Sigmoid colon (tissue), 7 donors: ENCODE measurements around the gene MRPS33. TPM values are rescaled to one million over a fixed set of nuclear protein-coding genes. Genes with fewer than 3 reads are reported as not detected.

Experiments
- DNase-seq: peaks from one replicate; pipeline ENCODE4 v3.0.0-alpha.2; 2019
- H3K27ac ChIP-seq, 4 donors: fragments of 200-600 bp; sonication (generic); one replicate each; pipeline ENCODE4 v1.5.1; 2016 to 2019; ENCODE audit warnings: mild to moderate bottlenecking in 1 of 4
- H3K27me3 ChIP-seq, 3 donors: fragments of 200-600 bp; sonication (generic); one replicate each; pipeline ENCODE4 v1.5.1; 2019; ENCODE audit warnings: mild to moderate bottlenecking in 1 of 3
- H3K36me3 ChIP-seq, 4 donors: fragments of 200-600 bp; sonication (generic); one replicate each; pipeline ENCODE4 v1.5.1; 2016 to 2019
- H3K4me1 ChIP-seq, 4 donors: fragments of 200-600 bp; sonication (generic); one replicate each; pipeline ENCODE4 v1.5.1; 2017 to 2019
- H3K4me3 ChIP-seq, 4 donors: fragments of 200-600 bp; sonication (generic); one replicate each; pipeline ENCODE4 v1.5.1; 2017 to 2019; ENCODE audit warnings: mild to moderate bottlenecking in 2 of 4, moderate library complexity in 1 of 4
- H3K9me3 ChIP-seq, 4 donors: fragments of 200-600 bp in 3 of 4; sonication (generic) in 3 of 4; one replicate each; pipeline versions ENCODE4 v1.5.1 to v1.6.1; 2013 to 2019
- CTCF ChIP-seq, 4 experiments: fragments of 450-650 bp in 3 of 4; fragments of 200-600 bp in 1 of 4; IDR thresholded peaks; one replicate each; pipeline ENCODE4 v1.5.1; 2016 to 2019; ENCODE audit warnings: antibody characterized with exemption in 4 of 4, mild to moderate bottlenecking in 3 of 4, moderate library complexity in 2 of 4
- EP300 ChIP-seq, 4 donors: sonication (generic); formaldehyde crosslinking; IDR thresholded peaks; one replicate each; pipeline ENCODE4 v1.6.1; 2017; ENCODE audit warnings: antibody characterized with exemption in 4 of 4
- POLR2A ChIP-seq, 2 donors: fragments of 450-650 bp; IDR thresholded peaks; one replicate each; pipeline ENCODE4 v1.6.1; 2016; ENCODE audit warnings: antibody characterized with exemption in 2 of 2, mild to moderate bottlenecking in 2 of 2, moderate library complexity in 2 of 2
- POLR2AphosphoS5 ChIP-seq, 4 donors: sonication (generic); formaldehyde crosslinking; IDR thresholded peaks; one replicate each; pipeline ENCODE4 v1.6.1; 2017; ENCODE audit warnings: antibody characterized with exemption in 4 of 4
- WGBS, 2 donors: extraction: QIAGEN DNeasy Blood & Tissue Kit; methylation state at CpG; one replicate each; pipeline ENCODE4 v1.1.7; 2013; 5-methylcytosine and 5-hydroxymethylcytosine counted together
- intact Hi-C: fragments of 100-400 bp; cut with DNase I; formaldehyde crosslinking; loops from one replicate; pipeline ENCODE4 v1.15.1; 2023
- polyA plus RNA-seq, 3 donors: library from polyadenylated mRNA; stranded (reverse); fragments of 200-250 nt; gene quantifications; one replicate each; pipeline ENCODE4 v1.2.3, GENCODE V29; 2013
- total RNA-seq, 4 donors: library from RNA; depleted of rRNA; stranded (reverse); fragments of >200 nt; gene quantifications; one replicate each; pipeline ENCODE4 v1.1.0, GENCODE V29; 2016
- donor health status: healthy with polysubstance abuse.
- donor health status: Bipolar disorder and iron deficiency.
- donor health status: healthy.

MRPS33 gene
- total and polyA plus RNA-seq, 7 donors: 14.7 to 150 (median 32.7) TPM

GRCh38 chr7:140977741-140978140 lies 37.0 kb downstream of the MRPS33 start:
- no peak for DNase-seq
- Histone ChIP-seq H3K4me3 (no peak overlapping the region), H3K27ac (no peak overlapping the region), H3K9me3 (no peaks in the 10 kb centered on the region), H3K27me3 (no peaks in the 10 kb centered on the region), H3K36me3 (no peaks in the 10 kb centered on the region), H3K4me1 (no peaks in the 10 kb centered on the region)
- WGBS, 2 donors: 76 to 80% methylated on average over 1 of the region's 1 CpG
- no peak for TF ChIP-seq POLR2A (IDR thresholded peaks at IDR 0.05)
- no peak for TF ChIP-seq POLR2AphosphoS5 (IDR thresholded peaks at IDR 0.05)
- no peak for TF ChIP-seq CTCF (IDR thresholded peaks at IDR 0.05)
- no peak for TF ChIP-seq EP300 (IDR thresholded peaks at IDR 0.05)
- intact Hi-C loops: no loop called here

DNA sequence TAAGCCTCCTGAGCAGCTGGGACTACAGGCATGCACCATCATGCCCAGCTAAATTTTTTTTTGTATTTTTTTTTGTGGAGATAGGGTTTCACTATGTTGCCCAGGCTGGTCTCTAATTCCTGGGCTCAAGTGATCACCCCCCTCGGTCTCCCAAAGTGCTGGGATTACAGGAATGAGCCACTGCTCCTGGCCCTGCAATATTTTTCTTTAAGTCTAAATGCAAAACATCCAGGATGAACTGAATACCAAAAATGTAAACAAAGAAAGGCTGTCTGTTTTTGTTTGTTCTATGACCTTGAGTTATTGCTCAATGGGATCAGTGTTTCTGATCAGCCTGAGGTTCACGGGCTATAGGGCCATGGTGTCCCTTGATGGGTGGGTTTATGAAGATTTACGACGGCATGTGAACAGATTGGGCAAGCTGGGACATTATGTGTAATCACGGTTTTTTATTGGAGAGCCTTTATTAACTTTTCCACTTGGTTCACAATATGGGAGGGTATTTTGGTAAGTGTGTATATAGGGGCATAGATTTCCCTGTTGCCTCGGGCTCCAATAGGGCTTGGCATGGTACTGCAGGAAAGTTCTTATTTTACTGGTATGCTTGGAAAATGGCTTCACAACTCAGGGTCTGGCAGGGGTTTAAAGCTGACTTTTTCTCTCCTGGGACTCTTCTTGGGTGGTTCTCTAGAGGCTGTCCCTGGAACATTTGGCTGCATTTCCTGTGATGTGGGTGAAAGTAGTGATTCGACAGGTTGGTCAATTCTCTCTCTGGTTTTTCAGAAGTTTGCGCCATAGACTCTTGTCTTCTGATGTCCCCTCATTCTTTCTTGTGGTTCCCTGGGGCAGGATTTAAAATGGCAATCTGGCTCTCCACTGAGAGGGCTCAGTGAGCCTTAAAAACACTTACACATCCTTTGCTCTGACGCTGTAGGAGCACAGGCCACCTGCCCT lies 41.6 kb downstream of the MRPS33 start:
- H3K27ac ChIP-seq: no peak overlapping the region
- H3K27me3 ChIP-seq: no peaks in the 10 kb centered on the region
- no peaks in the 10 kb centered on the region for H3K4me1 ChIP-seq
- TF ChIP-seq POLR2A (IDR thresholded peaks at IDR 0.05) (no peak), POLR2AphosphoS5 (IDR thresholded peaks at IDR 0.05) (no peak), CTCF (IDR thresholded peaks at IDR 0.05) (no peak), EP300 (IDR thresholded peaks at IDR 0.05) (no peak)
- intact Hi-C loops: no loop called here
- DNase-seq: no peak
- H3K36me3 ChIP-seq: no peaks in the 10 kb centered on the region
- whole genome bisulfite sequencing, 2 donors: 47 to 70% methylated on average over 9 of the region's 9 CpGs
- no peak overlapping the region for H3K4me3 ChIP-seq
- no peaks in the 10 kb centered on the region for H3K9me3 ChIP-seq

- H3K27ac ChIP-seq: no peak overlapping the region
- no peak for TF ChIP-seq EP300 (IDR thresholded peaks at IDR 0.05)
- no peak for TF ChIP-seq POLR2A (IDR thresholded peaks at IDR 0.05)
- TF ChIP-seq POLR2AphosphoS5 (IDR thresholded peaks at IDR 0.05): no peak
- H3K4me3 ChIP-seq: no peak overlapping the region
- intact Hi-C loops: no loop called here
- H3K9me3 ChIP-seq: no peaks in the 10 kb centered on the region
- no peak for DNase-seq
- H3K4me1 ChIP-seq: no peaks in the 10 kb centered on the region
- no peaks in the 10 kb centered on the region for H3K27me3 ChIP-seq
- no peaks in the 10 kb centered on the region for H3K36me3 ChIP-seq
- 91 to 92% methylated on average over 2 of the region's 2 CpGs for WGBS, 2 donors
These were observed 42.4 kb downstream of the MRPS33 start for GRCh38 chr7:140972344-140972743.

DNA sequence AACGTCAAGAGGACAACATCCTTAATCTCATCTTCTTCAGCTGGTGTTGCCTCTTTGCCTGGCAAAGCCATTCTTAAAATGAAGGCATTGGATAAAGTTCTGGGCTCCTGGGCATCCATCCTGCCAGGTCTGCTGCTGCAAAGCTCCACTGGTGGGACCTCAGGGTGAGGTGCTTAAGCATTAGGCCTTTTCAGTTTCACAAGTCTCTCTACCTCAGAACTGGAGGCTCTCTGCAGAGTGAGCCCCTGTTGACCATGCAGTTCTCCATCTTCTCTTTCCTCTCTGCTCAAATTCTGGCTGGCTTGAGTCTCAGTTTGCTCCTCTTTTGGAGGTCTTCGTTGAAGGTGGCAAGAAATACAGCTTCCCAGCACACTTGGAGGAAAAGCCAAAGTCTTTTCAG lies 47.3 kb downstream of the MRPS33 start:
- Histone ChIP-seq H3K4me3 (no peak overlapping the region), H3K27me3 (no peaks in the 10 kb centered on the region), H3K9me3 (no peaks in the 10 kb centered on the region), H3K27ac (no peak overlapping the region), H3K36me3 (no peaks in the 10 kb centered on the region), H3K4me1 (no peaks in the 10 kb centered on the region)
- intact Hi-C loops: no loop called here
- WGBS, 2 donors: 72 to 79% methylated on average over 2 of the region's 2 CpGs
- no peak for DNase-seq
- TF ChIP-seq POLR2A (IDR thresholded peaks at IDR 0.05): no peak
- no peak for TF ChIP-seq CTCF (IDR thresholded peaks at IDR 0.05)
- TF ChIP-seq EP300 (IDR thresholded peaks at IDR 0.05): no peak
- no peak for TF ChIP-seq POLR2AphosphoS5 (IDR thresholded peaks at IDR 0.05)

- no peaks in the 10 kb centered on the region for H3K9me3 ChIP-seq
- H3K4me1 ChIP-seq: no peaks in the 10 kb centered on the region
- H3K27ac ChIP-seq: no peak overlapping the region
- DNase-seq: no peak
- 56 to 61% methylated on average over 5 of the region's 5 CpGs for WGBS, 2 donors
- no peaks in the 10 kb centered on the region for H3K27me3 ChIP-seq
- no peaks in the 10 kb centered on the region for H3K36me3 ChIP-seq
- no peak overlapping the region for H3K4me3 ChIP-seq
- TF ChIP-seq EP300 (IDR thresholded peaks at IDR 0.05) (no peak), POLR2A (IDR thresholded peaks at IDR 0.05) (no peak), POLR2AphosphoS5 (IDR thresholded peaks at IDR 0.05) (no peak), CTCF (IDR thresholded peaks at IDR 0.05) (no peak)
- intact Hi-C loops: no loop called here
These were observed 48.1 kb downstream of the MRPS33 start for GRCh38 chr7:140966561-140967233.
